GM12892 (cell line): Measurements from ENCODE around the gene ALG13.

Experiments used
- POLR2A ChIP-seq: IDR thresholded peaks from 2 replicates; pipeline ENCODE4 v1.6.1; 2011; ENCODE audit warnings: low read depth, low read length, control low read depth
- POLR2AphosphoS5 ChIP-seq: IDR thresholded peaks from 2 replicates; pipeline ENCODE4 v1.6.1; 2011; ENCODE audit warnings: low read depth, low read length, control low read depth

GRCh38 chrX:111634823-111635729, 45.9 kb upstream of the ALG13 start:
- TF ChIP-seq POLR2AphosphoS5, result no peak
- TF ChIP-seq POLR2A, result no peak
